HG03520 (cell line): ENCODE measurements around the gene MYO7B.

Experiments used
- ATAC-seq: cut with Tn5 transposase; IDR thresholded peaks from one replicate; pipeline ENCODE4 v1.9.1; 2021; ENCODE audit warnings: mild to moderate bottlenecking, moderate library complexity; ENCODE audit not compliant: unreplicated experiment

MYO7B gene

DNA sequence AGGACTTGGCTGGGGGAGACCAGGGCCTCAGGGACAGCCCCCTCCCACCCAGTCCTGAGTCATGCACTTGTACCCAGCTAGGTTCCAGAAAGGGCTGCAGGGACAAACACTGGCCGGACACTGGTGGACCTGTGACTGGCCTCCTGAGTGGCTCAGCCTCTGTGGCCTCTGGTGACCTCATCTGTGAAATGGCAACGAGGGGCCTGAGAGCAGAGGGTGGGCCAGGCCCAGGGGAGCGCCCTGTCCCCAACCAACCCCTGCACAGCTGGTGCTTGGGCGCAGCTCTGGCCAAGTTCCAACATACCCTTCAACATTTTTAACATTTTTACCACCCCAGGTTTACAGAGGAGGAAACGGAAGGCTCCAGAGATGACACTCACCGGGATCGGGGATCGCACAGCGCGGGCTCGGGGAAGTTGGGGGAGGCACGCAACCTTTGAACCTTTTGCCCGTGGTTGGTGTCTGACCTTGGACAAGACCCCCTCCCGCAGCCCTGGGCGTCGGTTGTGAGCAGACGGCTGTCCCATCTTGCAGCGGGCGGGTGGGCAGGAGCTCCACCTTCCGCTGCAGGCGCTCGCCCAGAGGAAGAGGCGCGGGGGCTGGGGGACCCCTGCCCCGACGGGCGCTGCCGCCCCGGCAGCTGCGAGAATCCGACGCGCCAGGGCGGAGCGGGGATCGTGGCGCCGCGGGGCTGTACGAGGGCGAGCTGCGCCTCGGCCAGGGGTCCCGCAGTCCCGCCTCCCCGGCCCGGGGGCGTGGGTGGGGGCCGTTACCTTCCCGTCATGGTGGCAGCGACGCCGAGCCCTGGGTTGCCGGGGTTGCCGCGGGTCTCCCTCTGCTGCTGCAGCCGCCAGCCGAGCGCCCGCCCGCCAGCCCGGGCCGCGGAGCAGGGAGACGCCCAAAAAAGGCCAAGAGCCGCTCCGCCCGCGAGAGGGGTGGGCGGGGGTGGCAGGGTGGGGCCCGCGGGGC lies 139.0 kb downstream of the MYO7B start:
- no peak for ATAC-seq

DNA sequence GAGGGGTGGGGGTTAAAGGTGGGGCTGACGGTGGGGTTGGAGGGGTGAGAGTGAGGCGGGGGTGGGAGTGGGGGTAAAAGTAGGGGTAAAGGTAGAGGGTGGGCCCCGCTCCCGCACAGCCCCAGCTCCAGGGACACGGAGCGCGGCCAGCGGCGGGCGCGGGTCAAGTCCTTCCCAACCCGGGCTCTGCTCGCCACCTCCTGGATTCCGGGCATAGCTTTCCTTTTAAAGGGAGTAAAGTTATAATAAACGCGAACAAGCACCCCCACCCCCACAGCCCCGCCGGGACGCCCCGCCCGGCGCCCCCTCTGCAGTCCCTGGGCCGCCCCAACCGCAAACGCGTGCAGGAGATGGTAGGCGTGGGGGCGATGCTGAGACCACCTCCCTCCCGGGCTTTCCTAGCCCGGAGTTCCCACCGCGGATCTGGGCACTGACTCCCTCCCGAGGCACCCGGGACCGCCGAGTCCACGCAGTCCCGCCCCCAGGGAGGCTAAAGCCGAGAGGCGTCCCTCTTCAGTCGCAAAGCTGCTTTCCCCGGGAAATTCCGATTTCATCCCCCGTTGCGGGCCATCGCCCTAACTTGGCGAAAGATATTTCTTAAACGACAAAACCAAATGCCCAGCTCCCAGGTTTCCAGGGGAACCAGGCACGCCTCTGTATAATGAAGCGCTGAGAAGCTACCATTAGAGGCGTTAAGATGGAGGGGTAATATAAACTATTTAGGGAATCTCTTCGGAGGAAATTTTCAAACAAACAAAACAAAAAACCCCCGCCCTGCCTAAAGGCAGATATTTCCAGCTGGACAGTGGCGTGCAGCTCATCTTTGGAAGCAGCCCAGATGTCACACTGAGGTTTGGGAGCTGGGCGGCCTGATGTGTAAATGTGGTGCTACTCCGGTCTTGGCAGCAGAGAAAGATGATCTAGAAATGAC lies 140.1 kb downstream of the MYO7B start, which contains the start of gene LIMS2:
Gene LIMS2 (minus strand): TSS at position 200 of the 931 bp plus-strand sequence. CDS start 506 bp downstream, outside the sequence.
- ATAC-seq = no peak

- no peak for ATAC-seq
Observed at GRCh38 chr2:127676906-127677305, 141.4 kb downstream of the MYO7B start.

DNA sequence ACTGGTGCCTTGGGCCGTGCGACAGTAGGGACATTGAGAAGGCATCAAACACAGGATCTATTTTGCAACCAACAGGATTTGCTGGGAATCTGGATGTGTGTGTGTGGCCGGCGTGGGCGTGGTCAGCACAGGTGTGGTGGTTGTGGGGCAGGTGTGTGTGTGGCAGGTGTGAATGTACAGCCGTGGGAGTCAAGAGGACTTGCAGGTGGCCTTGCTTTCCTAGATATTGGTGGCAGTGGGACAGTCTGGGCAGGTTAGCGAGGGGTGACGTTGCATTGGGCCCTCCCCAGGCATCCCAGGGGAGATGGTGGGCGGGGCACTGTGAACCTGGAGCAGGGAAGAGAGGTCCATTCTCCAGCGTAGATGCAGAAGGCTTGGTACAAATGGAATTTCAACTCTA lies 143.0 kb downstream of the MYO7B start:
- no peak for ATAC-seq

- no peak for ATAC-seq
Observed at GRCh38 chr2:127678991-127679390, 143.5 kb downstream of the MYO7B start.

DNA sequence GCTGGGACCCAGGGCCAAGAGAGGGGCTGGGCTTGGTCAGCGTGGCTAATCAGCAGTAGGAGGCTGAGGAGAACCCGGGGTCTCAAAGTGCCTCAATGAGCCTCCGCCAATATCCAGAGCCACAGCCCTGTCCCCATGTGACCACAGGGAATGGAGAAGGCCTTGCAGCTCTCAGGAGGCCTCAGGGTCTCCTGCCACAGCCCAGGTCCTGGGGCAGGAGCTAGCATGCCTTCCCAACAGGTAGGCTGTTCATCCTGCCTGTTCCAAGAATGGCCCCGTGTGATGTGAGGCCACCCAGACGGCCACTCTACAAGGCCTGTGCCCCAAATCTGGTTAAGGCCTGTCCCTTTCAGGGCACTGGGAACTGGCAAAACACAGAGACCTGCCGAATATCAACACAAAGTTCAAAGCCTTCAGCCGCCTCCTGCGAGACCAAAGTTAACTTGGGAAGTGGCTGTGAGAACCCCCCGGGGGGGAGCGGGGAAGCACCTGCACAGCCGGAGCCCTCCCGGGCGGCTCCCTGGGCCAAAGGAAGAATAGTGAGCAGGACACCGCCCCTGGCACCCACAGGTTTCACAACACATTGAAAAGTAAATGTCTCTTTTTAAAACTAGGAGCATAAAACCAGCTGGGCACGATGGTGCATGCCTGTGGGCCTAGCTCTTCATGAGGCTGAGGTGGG lies 144.3 kb downstream of the MYO7B start:
- no peak for ATAC-seq

GRCh38 chr2:127680706-127681287 lies 145.3 kb downstream of the MYO7B start:
- no peak for ATAC-seq

- ATAC-seq = no peak
Observed at GRCh38 chr2:127681288-127681804, 145.9 kb downstream of the MYO7B start.

DNA sequence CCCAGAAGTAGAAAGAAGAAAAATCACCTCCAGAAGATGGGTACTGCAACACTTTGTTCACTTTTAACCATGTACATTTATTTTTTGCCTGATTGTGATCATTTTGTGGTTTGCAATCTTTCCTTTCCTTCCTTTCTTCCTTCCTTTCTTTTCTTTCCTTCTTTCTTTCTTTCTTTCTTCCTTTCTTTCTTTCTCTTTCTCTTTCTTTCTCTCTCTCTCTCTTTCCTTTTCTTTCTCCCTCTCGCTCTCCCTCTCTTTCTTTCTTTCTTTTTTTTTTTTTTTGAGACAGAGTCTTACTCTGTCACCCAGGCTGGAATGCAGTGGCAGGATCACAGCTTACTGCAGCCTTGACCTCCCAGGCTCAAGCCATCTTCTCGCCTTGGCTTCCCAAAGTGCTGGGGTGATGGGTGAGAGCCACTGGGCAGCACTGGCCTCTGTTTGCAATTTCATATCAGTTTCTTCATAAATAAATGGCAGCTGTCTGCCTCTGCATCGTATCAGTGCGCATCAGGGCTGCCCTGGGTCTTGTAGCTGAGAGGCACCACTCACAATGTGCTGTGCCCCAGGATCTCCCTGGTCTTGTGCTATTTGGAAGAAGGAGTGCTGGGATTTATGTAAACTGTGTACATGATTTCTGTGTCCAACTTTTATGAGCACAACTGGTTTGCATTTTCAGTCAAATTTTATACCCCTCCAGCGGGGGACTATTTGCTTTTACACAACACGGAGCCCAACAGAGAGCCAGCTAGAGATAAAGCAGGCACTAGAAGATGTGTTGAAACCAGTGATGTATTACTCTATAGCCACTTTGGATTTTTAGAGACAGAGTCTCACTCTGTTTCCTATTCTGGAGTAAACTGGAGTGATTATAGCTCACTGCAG lies 146.7 kb downstream of the MYO7B start:
- no peak for ATAC-seq

DNA sequence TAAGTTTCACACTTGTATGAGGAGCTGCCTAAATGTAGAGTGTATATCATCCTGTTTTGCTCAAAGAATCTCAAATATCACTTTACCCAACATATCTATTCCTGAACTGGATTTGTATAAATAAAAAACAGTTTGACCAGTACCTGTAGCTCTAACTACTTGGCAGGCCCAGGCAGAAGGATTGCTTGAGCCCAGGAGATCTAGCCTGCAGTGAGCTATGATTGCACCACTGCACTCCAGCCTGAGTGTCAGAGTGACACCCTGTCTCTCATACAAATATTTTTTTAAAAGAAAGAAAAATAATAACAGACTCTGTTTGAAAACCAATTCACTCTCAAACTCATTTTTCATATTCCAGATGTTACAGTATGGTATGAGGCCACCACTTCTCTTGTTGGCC lies 147.6 kb downstream of the MYO7B start:
- ATAC-seq = no peak

GRCh38 chr2:127683757-127684156 lies 148.3 kb downstream of the MYO7B start:
- no peak for ATAC-seq

DNA sequence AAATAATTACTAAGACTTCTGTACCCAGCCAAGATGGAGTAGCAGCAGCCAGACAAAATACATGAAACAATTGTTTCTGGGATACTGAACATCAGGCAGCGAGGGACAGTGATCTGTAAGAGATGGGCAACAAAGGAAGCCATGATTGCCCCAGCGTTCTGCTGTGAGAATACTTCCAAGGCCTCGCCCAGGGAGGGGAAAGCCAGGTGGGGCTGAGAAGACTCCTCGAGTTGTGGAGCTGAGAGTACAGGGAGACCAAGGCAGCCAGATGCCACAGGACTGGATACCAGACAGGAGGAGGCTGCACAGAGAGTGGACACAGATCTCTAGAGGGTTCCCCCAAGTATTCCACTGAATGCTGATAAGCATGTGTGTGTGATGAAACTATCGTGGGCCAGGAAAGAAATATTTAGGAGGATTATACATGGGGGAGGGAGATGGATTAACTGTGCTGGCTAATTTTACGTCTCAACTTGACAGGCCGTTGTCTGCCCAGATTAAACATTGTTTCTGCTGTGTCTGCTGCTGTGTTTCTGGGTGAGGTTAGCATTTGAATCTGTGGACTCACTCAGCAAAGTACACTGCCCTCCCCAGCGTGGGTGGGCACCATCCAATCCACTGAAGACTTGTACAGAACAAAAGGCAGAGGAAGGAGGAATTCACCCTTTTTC lies 150.1 kb downstream of the MYO7B start:
- ATAC-seq = no peak
